NCI-H2029 (cell line): Measurements from ENCODE around the gene PDLIM4.

Experiments
- DNase-seq: peaks from one replicate; lab custom pipeline; 2025; lab: John Stamatoyannopoulos, UW

PDLIM4 gene

DNA sequence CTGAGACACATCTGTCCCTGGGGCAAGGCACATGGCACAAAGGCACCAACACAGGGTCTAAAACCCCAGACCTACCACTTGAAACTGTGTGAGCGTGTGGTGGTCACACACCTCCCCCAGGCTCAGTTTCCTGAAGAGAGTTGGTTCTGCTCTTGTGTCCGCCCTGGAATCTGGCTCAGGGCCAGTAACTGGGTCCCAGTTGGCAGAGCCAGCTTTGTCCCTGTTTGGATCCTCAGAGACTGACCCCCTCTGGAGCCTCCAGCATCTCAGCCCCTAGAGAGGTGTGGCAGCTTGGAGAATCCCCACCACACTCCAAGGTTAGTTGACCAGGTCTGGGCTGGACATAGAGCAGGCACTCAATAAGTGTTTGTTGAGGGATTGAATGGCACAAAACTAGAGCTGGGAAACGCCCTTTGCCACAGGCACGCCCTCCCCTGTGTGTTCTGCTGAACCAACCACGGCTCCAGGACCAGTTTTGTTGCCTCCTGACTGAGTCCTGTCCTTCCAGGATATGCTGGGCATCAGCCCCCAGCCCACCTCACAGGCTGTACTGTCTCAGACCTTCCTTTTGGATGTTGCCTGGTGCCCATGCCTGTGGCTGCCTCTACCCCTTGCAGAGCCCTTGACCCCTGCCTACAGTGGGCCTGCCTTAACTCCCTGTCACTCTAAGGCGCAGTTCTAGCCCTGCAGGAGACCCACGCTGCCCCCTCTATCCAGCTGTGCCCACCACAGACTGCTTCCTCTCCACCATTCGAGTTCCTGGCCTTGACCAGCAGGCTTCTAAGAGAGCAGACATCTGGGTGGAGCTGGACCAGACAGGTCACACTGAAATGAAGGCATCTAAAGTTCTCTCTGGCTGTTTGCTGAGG is 3.8 kb upstream of the PDLIM4 start:
- DNase-seq = no peak

DNA sequence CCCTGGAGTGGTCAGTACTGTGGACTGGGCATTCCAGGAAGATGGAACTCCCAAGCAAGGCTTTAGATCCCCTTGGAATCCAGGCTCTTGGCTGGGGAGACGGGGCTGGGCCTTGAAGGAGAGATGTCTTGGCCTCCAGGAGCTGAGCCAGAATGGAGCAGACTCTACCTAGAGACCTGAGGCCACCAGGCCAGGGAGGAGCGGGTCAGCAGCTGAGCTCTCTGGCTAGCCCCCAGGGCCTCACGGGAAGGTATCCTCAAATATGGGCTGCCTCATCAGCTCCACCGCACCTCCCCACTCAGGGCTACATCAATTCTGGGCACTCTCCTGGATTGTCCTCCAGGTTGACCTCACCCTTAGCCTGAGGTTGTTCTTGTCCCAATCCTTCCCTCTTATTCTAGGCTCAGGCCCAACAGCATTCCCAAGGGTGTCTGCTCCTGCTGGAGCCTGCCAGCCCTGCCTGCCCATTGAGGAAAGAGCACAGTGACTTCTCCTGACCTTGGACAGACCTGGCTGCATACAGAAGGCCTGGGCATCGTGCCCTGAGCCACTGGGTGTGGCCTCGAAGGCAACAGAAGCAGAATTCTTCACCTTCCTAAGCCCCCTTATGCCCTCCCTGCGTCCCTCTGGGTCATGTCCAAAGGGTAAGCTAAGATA is 3.0 kb upstream of the PDLIM4 start:
- no peak for DNase-seq

DNA sequence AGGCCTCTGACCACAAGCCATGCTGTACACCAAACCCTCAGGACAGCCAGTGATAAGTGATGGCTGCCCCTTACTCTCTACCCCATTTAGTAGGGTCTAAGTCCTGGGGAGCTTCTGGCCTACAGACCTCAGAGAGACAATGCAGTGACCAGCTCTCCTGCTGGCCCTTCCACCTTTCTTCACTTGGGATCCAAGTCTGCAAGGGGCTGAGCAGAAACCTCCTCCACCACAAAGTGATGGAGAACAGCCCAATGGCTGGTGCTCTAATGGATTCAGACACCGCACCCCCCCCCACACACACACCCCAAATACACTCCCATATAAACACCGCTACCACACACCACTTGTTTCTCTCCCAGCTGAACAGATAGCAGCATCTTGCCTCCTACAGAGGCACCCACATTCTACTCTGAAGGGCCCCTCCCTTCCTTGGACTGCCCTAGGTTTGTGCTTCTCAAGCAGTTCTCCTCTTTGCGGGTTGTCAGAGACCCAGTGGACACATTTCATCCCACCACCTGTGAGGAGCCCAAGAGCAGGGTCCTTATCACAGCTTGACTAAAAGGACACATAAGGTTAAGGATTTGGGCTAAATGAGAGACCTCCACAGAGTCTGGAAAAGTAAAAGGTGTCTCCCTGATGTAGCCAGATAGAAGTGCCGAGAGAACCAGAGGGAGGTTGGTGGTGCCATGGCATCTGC is 1.3 kb upstream of the PDLIM4 start:
- no peak for DNase-seq

DNA sequence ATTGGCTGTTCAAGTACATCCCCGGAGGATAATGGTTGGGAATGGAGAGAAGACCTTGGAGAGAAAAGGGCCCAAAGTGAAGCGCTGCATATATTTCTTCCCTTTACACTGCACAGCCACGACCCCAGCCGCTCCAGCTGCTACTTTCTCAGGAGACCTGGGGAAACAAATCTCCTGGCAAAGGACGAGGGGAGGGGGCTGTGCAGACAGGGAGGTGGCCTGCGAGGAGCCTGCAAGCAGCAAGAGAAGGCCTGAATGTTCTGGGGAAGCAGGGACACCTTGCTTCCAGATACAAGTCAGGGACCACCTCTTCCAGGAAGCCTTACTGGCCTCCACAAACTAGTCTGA is 739 bp upstream of the PDLIM4 start:
- no peak for DNase-seq

DNA sequence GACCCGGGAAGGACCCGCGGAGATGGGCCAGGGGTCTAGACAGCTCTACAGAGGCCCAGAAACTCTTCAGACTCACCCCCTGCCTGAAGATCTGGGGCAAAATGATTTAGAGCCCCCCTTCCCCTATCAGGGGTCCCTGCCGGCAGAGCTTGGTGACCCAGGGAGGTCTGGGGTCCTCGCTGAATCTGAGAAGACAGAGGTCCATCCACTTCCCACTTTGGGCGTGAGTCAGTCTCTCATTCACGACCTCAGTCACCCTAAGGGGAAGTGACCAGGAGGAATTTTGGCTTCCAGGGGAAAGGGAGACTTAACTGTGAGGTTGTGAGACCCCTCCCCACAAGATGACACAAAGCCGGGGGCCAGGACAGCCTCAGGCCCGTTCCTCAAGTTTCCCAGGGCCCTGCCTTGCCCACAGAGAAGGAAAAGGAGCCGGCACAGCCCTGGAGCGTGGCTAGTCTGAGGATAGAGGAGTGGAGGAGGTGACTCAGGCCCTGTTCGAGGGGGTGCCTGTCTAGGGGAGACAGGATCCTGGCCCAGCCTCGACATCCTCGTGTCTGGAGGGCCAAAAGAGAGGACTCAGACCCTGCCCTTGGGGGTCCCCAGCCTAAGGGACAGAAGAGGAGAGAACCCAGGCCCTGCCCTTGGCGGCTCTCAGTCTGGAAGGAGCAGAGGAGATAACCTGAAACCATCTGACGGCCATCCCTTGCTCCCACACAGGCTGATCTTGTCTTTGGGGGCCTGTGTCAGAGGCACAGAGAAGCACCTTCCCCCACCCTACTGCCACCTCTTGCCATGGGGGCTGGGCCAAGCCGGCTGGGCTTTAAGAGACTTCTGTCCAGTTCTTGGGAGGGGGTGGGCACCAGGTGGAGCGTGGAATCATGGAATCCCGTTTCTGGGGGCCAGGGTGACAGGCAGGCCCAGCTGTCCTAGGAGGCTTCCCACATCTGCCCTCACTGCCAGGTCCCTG is 889 bp downstream of the PDLIM4 start:
- no peak for DNase-seq

DNA sequence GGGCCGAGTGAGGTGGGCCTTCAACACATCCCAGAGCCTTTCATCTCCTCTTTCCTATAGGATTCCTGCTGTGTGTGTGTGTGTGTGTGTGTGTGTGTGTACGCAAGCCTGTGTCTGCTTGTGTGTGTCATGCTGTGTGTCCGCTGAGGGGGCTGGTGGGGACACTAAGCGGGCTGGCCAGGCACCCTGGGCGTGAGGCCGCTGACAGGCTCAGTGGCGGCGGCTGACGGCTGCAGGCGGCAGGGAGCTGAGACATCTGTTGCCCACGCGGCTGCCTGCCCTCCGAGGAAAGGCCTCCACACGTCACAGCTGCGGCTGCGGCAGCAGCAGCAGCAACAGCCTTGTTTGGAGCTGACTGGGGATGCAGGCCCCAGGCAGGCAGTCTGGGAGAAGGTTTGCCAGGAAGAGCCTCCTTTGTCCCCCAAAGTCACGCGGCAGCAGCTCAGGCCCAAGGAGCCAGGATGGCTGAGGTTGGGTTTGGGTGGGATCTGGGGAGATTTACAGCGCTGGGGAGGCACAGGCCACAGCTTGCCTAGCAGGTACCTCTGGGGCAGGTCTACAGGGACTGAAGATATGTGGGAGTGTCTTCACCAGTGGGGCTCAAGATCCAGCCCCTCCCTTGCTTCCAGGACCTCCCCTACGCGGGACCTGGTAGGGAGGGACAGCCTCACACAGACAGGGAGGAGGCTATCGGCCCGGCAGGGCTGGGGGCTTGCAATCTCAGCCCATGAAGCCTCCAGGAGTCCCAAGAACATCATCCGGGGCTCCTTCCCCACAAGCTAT is 1.8 kb downstream of the PDLIM4 start:
- DNase-seq = no peak

DNA sequence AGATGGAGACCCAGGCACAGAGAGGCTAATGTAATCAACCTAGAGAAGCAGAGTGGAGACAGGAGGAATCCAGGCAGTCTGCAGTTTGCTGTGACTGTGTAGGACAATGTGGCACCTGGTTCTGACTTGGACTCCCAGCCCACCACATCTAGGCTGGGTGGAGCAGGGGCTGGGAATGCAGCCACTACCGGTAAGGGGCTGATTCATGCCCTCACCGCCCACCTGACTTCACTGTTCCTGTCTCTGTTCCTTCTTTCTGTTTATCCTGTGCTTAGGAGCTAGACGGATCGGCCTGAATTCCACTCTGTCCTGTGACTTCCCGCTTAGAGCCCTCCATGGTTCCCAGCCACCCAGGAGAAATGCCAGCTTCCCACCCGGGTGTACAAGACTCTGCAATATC is 2.6 kb downstream of the PDLIM4 start:
- DNase-seq = no peak

DNA sequence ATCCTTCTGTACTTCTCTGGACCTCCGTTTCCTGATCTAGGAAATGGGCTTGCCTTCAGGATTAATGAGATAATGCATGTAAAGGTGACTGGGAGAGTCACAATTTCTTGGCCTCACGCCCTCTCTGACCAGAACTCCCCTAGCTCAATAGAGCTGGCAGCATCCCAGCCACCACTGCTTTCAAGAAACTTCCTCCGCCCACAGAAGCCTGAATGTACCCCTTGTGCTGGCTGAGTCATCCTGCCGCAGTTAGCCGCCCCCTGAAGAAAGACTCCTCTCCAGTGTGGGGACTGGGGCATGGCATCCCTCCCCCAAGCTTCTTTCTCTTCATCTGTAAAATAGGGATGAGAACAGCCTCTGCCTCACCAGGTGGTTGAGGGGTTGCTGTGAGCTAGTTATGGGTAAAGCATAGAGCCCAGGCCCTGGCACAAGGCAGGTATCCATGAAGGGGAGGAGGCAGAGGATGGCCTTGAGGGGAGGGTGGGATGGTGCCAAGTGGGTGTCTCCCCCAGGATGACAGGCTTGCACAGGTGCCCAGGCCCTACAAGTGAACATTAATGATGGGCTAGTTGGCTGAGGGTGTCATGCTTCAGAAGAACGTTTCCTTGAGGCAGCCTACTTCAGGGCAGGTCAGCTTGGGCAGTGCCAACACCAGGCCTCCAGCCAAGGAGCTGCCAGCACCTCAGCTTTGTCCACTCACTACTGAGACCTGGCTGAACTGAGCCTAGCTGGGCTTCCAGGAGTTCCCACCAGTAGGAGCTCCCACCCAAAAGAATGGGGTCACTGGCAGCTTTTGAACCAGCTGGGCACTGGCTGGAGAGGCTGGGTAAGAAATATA is 3.4 kb downstream of the PDLIM4 start:
- no peak for DNase-seq

GRCh38 chr5:132261881-132262845 is 4.7 kb downstream of the PDLIM4 start:
- no peak for DNase-seq

DNA sequence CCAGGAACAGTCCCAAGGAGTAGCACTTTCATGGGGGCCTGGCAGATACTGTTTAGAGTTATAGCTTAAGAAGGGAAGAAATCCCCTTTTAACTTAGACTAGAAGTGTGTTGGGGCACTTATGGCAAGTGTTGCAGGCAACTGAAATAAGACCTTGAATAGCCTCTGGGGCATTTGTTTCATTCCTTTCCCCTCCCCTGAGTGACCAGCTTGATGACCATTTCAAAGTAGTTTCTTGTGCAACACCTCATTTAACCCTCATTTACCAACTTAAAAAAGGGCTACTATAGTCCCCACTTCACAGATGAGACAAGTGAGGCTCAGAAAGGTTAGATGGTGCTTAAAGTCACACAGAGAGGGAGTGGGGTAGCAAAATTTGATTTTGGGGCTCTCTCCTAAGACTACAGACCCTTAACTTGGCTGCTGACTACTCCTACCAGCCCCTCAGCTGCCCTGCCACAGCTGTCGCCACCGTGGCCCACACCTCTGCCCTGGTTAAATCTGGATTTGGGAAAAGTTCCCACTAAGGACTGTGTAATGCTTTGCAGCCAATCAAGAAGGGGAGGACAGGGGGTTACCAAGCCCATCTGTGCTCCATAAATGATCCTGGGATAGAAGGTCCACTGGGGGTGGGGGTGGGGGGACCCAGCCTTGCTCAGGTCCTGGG is 5.5 kb downstream of the PDLIM4 start:
- no peak for DNase-seq

GRCh38 chr5:132263548-132264261 is 6.2 kb downstream of the PDLIM4 start:
- no peak for DNase-seq

GRCh38 chr5:132264546-132265335 is 7.2 kb downstream of the PDLIM4 start:
- no peak for DNase-seq

- no peak for DNase-seq
These were observed 8.0 kb downstream of the PDLIM4 start for GRCh38 chr5:132265336-132266030.

DNA sequence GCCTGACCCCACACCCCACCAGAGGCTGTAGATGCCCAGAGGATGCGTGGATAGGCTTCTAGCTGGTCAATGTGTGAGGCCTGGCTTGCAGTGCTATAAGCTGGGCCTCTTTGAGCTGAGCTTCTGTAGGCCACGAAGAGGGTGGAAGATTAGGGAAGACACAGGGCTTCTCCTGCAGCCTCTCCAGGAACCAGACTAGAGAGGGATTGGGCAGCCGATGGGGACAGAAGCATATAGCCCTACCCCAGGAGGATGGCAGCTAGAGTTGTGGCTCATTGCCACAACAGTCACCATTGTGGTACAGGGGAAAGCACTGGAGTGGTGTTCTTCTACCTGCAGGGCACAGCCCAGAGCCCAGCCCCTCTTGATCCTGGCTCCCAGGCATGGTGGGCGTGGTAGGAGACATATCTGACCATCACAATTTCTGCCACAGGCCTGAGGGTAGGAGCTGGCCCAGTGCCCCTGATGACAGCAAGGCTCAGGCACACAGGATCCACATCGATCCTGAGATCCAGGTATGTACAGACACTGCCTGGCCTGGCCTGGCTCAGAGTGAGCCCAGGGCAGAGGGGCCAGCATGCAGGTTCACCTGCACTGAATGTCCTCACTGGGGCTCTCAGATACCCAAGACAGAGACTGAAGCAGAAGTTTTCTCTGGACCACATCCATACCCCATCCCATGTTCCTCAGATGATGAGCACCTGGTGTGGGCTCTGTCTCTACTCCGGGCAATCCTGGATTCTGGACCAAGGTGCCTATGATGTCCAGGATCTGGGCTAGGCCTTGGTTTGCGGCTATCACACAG is 8.7 kb downstream of the PDLIM4 start:
- DNase-seq = no peak

DNA sequence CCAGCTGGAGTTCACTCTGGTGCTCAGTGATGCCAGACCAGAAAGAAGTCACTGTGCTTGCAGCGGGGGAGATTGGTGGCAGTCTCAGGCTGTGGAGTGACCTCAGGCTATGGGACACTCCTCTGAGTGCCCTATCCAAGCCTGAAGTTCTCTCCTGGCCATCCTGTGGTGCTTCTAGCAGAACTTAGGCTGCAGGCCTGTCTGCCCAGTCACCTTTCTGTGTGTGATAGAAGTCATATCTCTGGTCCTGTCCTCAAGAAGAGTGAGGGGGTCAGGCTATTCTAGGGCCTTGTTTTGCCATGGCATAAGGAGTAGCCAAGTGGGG is 9.3 kb downstream of the PDLIM4 start:
- DNase-seq = no peak
